Adrenal gland (tissue), 5 donors: ENCODE measurements around the gene NLRP9.

Experiments
- CTCF ChIP-seq, 6 experiments: fragments of 450-650 bp in 4 of 6; fragments of 200-600 bp in 2 of 6; sonication (generic) in 1 of 6; IDR thresholded peaks; 1 replicate in 5 of 6; 2 replicates in 1 of 6; pipeline versions ENCODE4 v1.5.1 to v1.8.0; 2016 to 2021; ENCODE audit warnings: antibody characterized with exemption in 6 of 6, mild to moderate bottlenecking in 2 of 6, moderate library complexity in 1 of 6
- POLR2A ChIP-seq, 2 donors: fragments of 450-650 bp; IDR thresholded peaks; one replicate each; pipeline ENCODE4 v1.6.1; 2017; ENCODE audit warnings: antibody characterized with exemption in 2 of 2, mild to moderate bottlenecking in 2 of 2, moderate library complexity in 1 of 2
- donor health status: DM: no; HTN: no; CAD: no.

GRCh38 chr19:55692681-55693081 is 45.5 kb downstream of the NLRP9 start:
- TF ChIP-seq CTCF (IDR thresholded peaks at IDR 0.05) (no peak), POLR2A (IDR thresholded peaks at IDR 0.05) (no peak)
